ENCODE measurements around the gene RAE1.

DNA sequence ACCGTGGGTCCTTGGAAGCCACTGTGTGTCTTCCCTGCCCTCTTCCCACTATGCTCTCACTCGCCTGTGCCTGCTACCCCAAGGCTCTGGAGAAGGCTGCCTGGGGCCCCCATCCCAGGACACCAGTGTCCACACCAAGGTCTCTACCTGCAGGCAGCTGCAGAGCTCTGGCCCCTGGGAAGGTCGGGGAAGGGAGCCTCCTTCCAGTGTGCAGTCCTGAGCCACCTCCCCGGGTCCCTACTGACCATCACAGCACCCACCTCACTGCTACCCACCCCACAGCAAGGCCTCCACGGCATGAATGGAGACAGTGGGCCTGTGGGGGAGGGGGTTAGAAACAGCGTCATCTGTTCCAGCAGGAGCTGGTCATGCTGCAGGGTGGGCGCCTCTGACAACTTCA, 75.8 kb downstream of the RAE1 start:
- TF ChIP-seq GATA2 (IDR thresholded peaks at IDR 0.05; ENCODE audit: low read depth, low read length) = no peak
- TF ChIP-seq GATA3 (IDR thresholded peaks at IDR 0.05; ENCODE audit: low read depth, low read length) = no peak
